Mononuclear cell (primary cell): Measurements from ENCODE around the gene IKZF1. TPM values are rescaled to one million over a fixed set of nuclear protein-coding genes. Genes with fewer than 3 reads are reported as not detected.

Experiments used
- total RNA-seq: library from RNA; depleted of rRNA; stranded (reverse); fragments of >200 nt; gene quantifications from one replicate; pipeline ENCODE4 v1.2.3, GENCODE V29; 2012

IKZF1 gene
- total RNA-seq, 1 donor = 231 TPM

Other genes starting within 250 kb of the IKZF1 start
- not detected for gene ZPBP, start 211.5 kb upstream of the IKZF1 start, total RNA-seq
- gene FIGNL1, start 145.6 kb downstream of the IKZF1 start, total RNA-seq = 18.4 TPM